ENCODE results near the gene CCL25.

CCL25 gene

GRCh38 chr19:8041531-8041931, 11.0 kb upstream of the CCL25 start:
- in situ Hi-C loops (cut with HindIII; ENCODE audit: low pct_ligation_motif_present, low pct_unique_long_range_greater_than_20kb, low sequenced_read_pairs) = no loop called here
- DNase-seq = no peak

GRCh38 chr19:8042900-8043299, 9.7 kb upstream of the CCL25 start:
- in situ Hi-C loops (cut with HindIII; ENCODE audit: low pct_ligation_motif_present, low pct_unique_long_range_greater_than_20kb, low sequenced_read_pairs) = no loop called here
- no peak for DNase-seq

- in situ Hi-C loops (cut with HindIII; ENCODE audit: low pct_ligation_motif_present, low pct_unique_long_range_greater_than_20kb, low sequenced_read_pairs) = no loop called here
- no peak for DNase-seq
These were observed 8.5 kb upstream of the CCL25 start for GRCh38 chr19:8044018-8044417.

- DNase-seq = no peak
- in situ Hi-C loops (cut with HindIII; ENCODE audit: low pct_ligation_motif_present, low pct_unique_long_range_greater_than_20kb, low sequenced_read_pairs) = no loop called here
These were observed 6.5 kb upstream of the CCL25 start for GRCh38 chr19:8045872-8046568.

GRCh38 chr19:8046569-8047165, 5.9 kb upstream of the CCL25 start:
- no peak for DNase-seq
- in situ Hi-C loops (cut with HindIII; ENCODE audit: low pct_ligation_motif_present, low pct_unique_long_range_greater_than_20kb, low sequenced_read_pairs) = no loop called here

GRCh38 chr19:8050274-8051096, 2.1 kb upstream of the CCL25 start:
- in situ Hi-C loops (cut with HindIII; ENCODE audit: low pct_ligation_motif_present, low pct_unique_long_range_greater_than_20kb, low sequenced_read_pairs) = no loop called here
- DNase-seq = peak; percentile 76

- in situ Hi-C loops (cut with HindIII; ENCODE audit: low pct_ligation_motif_present, low pct_unique_long_range_greater_than_20kb, low sequenced_read_pairs) = no loop called here
- no peak for DNase-seq
These were observed 1.6 kb downstream of the CCL25 start for GRCh38 chr19:8054169-8054568.

GRCh38 chr19:8056533-8056932, 4.0 kb downstream of the CCL25 start:
- in situ Hi-C loops (cut with HindIII; ENCODE audit: low pct_ligation_motif_present, low pct_unique_long_range_greater_than_20kb, low sequenced_read_pairs) = no loop called here
- no peak for DNase-seq

GRCh38 chr19:8057545-8058270, 5.1 kb downstream of the CCL25 start:
- no peak for DNase-seq
- in situ Hi-C loops (cut with HindIII; ENCODE audit: low pct_ligation_motif_present, low pct_unique_long_range_greater_than_20kb, low sequenced_read_pairs) = no loop called here

GRCh38 chr19:8064911-8065874, 12.6 kb downstream of the CCL25 start:
- in situ Hi-C loops (cut with HindIII; ENCODE audit: low pct_ligation_motif_present, low pct_unique_long_range_greater_than_20kb, low sequenced_read_pairs) = no loop called here

GRCh38 chr19:8065875-8066261, 13.3 kb downstream of the CCL25 start:
- in situ Hi-C loops (cut with HindIII; ENCODE audit: low pct_ligation_motif_present, low pct_unique_long_range_greater_than_20kb, low sequenced_read_pairs) = no loop called here
- DNase-seq = no peak

More at GRCh38 chr19:8064911-8065874, 12.6 kb downstream of the CCL25 start:
- DNase-seq = no peak

- in situ Hi-C loops (cut with HindIII; ENCODE audit: low pct_ligation_motif_present, low pct_unique_long_range_greater_than_20kb, low sequenced_read_pairs) = no loop called here
These were observed 16.8 kb downstream of the CCL25 start for GRCh38 chr19:8069096-8069973.

GRCh38 chr19:8071912-8072311, 19.4 kb downstream of the CCL25 start:
- DNase-seq = no peak
- in situ Hi-C loops (cut with HindIII; ENCODE audit: low pct_ligation_motif_present, low pct_unique_long_range_greater_than_20kb, low sequenced_read_pairs) = no loop called here

More at GRCh38 chr19:8069096-8069973, 16.8 kb downstream of the CCL25 start:
- DNase-seq = peak; percentile 9

GRCh38 chr19:8074501-8074900, 21.9 kb downstream of the CCL25 start:
- in situ Hi-C loops (cut with HindIII; ENCODE audit: low pct_ligation_motif_present, low pct_unique_long_range_greater_than_20kb, low sequenced_read_pairs) = no loop called here
- no peak for DNase-seq

- DNase-seq = no peak
- in situ Hi-C loops (cut with HindIII; ENCODE audit: low pct_ligation_motif_present, low pct_unique_long_range_greater_than_20kb, low sequenced_read_pairs) = no loop called here
These were observed 22.9 kb downstream of the CCL25 start for GRCh38 chr19:8075158-8076074.

GRCh38 chr19:8079988-8080387, 27.4 kb downstream of the CCL25 start:
- in situ Hi-C loops (cut with HindIII; ENCODE audit: low pct_ligation_motif_present, low pct_unique_long_range_greater_than_20kb, low sequenced_read_pairs) = no loop called here
- no peak for DNase-seq

Measured in ACHN (cell line).